ENCODE results near the gene SULT4A1.

SULT4A1 gene

GRCh38 chr22:43859621-43860020 is 2.7 kb downstream of the SULT4A1 start:
- no peak for DNase-seq

- no peak for DNase-seq
Observed at GRCh38 chr22:43859176-43859575, 3.1 kb downstream of the SULT4A1 start.

DNA sequence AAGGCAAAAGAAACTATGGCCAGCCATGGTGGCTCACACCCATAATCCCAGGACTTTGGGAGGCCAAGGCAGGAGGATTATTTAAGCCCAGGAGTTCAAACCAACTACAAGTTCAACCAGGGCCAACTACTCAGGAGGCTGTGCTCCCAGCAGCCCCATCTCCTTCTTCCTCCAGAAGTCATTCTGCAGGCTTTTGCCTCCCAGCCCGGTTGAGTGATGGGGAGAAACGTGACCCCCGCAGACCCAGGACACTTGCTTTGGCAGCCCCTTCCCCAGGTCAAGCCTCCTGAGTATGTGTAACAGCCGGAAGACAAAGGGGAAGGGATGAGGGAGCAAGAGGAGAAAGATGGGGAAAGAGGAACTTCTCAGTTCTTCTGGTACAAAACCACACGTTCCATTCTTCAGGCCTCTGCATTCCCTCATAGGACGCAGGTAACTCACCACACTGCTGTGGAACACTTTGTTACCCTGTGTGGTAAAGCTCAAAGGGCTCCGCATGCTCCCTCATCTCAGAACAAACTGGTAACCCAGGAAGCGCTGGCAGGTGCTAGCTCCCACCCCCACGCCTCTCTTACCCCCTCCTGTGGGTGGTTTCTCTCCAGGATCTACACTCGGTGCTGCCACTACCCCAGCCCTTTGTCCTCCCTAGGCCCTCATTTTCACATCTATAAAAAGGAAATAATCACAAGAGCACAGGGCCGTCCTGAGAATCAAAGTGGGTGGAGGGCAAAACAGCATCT is 4.0 kb downstream of the SULT4A1 start:
- DNase-seq = no peak

DNA sequence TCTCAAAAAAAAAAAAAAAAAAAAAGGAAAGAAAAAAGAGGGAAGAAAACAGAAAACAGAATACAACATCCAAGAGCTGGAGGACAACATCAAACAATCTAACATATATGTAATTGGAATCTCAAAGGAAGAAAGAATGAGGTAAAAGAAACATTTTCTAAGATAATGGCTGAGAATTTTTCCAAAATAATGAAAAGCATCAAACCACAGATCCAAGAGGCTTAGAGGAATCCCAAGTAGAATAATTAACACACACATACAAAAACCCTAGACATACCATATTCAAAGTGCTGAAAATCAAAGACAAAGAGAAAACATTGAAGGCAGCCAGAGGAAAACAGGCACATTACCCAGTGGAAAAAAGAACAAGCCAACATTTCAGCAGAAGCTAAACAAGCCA is 4.9 kb downstream of the SULT4A1 start:
- DNase-seq = no peak

DNA sequence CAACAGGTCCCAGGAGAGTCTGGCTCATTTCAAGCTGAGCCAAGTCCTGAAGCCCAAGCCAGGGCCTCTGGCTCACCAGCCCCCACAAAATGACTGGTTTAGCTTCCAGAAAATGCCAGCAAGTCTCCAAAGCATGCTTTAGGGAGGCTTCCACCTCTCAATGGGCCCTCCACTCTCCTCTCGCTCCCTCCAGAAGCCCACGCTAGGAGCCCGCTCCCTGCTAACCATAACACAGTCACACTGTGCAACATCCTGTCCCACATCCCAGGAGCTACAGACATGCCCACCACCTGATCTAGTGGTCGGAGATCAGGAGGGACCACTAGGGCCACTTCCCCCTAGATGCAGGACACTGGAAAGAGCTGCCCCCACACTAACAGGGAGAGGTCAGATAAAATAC is 6.9 kb downstream of the SULT4A1 start:
- DNase-seq = no peak

DNA sequence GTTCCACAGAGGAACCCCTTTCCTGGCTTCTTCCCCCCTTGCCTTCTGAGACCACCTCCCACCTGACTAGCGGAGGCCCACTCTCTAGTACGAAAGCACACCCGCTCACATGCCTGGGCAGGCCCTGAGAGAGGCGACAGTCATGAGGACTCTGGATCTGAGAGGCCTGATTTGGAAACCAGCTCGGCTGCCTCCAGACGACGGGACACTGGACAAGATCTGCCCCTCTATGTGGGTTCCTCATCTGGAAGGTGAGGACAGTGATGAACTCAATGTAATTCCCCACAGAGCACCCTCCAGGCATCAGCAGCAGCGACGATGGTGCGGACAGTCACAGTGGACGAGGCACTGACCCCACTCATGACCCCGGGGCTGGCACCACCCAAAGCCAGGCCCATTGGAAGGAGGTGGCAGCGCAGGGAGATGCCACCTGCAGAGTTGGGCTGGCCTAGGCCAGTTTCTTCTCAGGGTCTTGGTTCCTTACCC is 7.5 kb downstream of the SULT4A1 start:
- DNase-seq = no peak

GRCh38 chr22:43854121-43854785 is 8.1 kb downstream of the SULT4A1 start:
- no peak for DNase-seq

GRCh38 chr22:43853328-43853931 is 8.9 kb downstream of the SULT4A1 start:
- no peak for DNase-seq

DNA sequence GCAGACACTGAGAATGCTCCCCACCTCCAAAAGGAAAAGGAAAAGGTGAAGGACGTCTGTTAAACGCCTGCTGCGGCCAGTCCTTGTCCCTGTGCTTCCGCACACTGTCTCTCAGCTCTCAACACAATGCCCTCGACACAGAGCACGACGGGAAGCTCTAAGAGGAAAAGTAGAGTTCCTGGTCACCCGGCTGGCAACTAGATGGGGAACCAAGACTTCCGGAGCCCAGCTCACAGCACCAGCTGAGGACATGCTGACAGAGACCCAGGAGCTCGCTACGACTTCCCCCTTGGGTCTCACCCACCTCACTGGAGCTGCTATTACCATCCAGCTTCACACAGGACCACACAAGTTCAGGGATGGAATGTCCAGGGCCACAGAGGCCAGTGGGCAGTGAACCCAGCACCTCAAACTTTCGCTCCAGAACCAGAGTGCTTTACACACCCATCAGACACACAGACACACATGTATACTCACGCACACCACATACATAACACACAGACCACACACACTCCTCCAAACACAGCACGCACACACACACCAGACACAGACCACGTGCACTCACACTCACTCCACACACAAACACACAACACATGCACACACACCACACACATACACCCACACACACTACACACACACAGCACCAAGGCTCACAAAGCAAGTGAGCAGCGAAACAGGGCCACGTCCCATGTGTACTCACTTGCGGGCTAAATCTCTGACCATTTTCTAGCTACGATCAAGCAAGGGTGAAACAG is 9.6 kb downstream of the SULT4A1 start:
- DNase-seq = no peak

DNA sequence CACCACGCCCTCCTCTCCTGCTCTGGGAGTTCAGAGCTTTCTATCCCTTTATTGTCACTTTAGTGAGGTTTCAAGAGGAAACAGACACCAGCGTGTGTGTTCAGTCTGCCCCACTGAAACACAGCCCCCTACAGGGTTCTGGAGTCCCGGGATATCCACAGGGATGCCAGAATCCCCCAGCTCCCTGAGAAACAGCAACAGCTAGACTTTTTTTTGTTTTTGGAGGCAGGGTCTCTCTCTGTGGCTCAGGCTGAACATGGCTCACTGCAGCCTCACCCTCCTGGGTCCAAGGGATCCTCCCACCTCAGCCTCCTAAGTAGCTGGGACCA is 10.4 kb downstream of the SULT4A1 start:
- DNase-seq = no peak

DNA sequence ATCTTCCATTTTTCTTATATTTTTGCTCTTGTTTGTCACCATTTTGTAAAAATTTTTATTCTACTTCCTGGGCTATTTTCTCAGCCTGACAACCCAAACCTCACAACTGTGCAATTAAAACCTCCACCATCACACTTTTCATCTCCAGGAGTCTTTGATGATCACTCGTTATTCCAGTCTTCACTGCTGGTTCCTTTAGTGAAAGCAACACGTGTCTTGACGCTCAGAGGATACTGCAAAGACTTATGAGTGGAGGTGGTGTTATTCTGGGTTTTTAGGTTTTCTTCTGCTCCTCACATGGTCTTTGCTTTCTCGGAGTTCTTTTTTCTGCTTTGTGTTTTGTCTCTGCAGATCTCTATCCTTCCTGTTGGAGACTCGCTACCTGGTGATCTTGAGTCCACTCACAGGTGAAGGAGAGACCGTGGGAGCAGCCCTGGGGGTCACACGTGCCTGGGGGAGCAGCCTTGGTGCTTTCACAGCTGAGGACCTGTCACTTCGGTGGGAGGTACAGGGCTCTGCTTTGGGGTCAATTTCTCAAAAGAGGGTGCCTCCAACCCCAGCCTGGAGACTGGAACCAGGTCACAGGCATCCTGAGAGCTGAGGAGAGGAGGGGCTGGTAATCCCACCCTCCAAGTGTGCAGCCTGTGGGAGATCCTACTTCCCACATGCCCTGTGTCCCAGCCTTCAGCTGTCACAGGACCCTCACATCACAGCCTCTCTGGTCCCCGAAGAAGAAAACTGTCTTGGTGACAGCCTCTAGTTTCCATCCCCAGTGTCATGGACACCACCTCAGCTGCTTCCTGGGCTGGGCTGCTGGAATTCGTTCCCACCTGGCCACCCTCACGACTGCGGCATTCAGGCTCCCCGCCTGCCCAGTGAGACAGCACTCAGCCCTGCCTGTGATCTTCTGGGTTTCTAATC is 11.0 kb downstream of the SULT4A1 start:
- no peak for DNase-seq

DNA sequence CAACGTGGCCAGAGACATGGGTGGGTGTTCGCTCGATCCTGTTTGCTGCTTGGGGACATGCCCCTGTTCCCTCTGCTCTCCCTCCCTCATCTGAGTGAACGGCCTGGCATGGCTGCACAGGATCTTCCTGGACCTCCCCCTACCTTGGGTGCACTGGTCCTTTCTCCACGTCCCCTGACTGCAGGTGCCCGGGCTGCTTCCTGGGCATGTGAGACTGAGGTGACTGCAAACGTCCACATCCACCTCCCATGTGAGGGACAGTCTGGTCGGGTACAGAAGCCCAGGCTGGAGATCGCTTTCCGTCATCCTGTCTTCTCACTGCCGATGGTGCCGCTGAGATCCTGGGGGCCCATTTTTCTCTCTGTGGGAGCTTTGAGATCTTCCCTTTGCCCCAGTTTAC is 11.8 kb downstream of the SULT4A1 start:
- no peak for DNase-seq

DNA sequence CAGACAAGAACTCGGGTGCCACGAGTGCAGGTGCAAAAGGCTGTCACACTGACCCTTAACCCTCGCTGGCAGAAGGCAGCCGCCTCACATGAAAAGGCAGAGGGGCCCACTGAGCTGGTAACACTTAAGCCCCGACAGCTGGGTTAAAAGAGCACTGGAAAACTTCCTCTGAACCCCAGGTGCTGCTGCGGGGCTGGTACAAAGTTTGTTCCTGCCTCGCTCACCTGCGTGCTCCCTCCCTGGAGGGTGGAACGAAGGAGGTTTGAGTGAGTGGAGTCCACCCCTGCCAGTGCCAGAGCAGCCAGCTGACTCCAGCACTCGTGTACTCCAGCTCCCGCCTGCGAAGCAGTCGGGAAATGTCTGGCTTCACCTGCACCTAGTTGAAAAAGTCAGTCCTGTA is 12.6 kb downstream of the SULT4A1 start:
- no peak for DNase-seq

DNA sequence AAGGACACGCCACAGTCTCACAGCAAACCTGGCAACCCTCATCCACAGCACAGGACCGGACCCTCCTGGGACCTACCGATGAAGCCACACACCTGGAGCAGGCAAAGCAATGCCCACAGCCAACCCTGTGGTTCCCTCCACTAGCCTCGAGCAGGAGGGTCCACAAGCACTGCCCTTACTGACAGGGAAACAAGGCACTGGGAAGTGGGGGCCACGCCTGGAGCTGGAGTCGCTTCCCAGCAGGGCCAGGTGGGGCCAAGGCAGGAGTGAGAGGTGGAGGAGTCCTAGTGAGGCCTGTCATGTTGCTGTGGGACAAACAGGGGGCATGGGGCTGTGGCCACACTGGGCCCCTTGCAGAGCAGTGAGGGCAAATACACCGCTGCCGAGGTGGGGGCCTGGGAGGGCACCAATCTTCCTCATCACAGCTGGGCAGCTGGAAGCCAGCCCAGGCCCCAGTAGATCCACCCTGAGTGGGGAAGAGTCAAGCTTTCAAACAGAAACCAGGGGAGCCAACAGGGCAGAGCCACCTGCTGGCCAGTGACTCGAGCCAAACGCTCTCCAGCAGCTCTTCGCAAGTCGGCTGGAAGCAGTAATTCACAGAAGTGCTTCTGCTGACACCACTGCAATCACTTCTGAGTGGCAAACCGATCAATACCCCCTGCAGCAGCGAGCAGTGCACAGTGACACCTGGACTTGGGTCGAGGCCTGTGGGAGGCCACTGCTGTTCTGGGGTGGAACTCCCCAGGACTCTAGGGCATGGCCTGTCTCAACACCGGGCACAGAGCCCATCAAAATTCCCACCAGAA is 13.7 kb downstream of the SULT4A1 start:
- peak; percentile 37 for DNase-seq

DNA sequence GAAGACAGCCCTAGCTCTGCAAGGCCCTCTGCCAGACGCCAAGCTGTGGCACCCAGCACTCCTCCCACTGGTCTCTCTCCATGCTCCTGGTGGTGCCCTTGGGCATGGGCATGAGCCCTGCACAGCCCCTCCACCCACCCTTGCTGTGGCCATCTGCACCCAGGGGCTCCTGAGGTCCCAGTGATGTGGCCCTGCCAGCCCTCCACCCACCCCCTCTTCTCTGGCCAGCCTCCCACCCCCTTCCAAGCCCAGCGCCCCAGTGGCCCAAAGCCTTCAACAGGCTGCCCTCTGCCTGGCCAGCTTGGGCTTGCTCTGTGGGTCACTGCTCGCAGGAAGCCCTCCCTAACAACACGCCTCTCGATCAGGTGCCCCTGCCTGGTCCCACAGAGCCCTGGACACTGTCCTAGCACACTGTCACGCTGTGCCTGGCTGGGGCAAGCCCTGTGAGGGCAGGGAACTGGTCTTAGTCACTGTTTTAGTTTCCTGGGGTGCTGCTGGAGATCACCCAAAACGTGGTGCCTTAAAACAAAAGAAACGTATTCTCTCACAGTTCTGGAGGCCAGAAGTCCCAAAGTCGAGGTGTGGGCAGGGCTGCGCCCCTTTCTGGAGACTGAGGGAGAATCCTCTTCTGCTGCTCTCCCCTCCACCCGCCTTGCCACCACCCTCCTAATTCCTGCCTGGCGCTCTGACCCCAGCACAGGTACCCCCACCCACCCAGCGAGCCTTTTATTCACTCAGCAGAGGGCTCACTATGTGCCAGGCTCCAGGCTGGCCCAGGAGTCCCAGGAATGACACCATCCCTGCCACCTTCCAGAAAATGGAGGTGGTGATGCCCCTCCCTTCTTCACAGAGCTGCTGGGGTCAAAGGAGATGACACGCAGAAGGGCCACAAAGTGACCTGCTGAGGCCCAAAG is 14.7 kb downstream of the SULT4A1 start:
- no peak for DNase-seq

- no peak for DNase-seq
Observed at GRCh38 chr22:43846966-43847365, 15.3 kb downstream of the SULT4A1 start.

GRCh38 chr22:43845981-43846380 is 16.3 kb downstream of the SULT4A1 start:
- DNase-seq = no peak

DNA sequence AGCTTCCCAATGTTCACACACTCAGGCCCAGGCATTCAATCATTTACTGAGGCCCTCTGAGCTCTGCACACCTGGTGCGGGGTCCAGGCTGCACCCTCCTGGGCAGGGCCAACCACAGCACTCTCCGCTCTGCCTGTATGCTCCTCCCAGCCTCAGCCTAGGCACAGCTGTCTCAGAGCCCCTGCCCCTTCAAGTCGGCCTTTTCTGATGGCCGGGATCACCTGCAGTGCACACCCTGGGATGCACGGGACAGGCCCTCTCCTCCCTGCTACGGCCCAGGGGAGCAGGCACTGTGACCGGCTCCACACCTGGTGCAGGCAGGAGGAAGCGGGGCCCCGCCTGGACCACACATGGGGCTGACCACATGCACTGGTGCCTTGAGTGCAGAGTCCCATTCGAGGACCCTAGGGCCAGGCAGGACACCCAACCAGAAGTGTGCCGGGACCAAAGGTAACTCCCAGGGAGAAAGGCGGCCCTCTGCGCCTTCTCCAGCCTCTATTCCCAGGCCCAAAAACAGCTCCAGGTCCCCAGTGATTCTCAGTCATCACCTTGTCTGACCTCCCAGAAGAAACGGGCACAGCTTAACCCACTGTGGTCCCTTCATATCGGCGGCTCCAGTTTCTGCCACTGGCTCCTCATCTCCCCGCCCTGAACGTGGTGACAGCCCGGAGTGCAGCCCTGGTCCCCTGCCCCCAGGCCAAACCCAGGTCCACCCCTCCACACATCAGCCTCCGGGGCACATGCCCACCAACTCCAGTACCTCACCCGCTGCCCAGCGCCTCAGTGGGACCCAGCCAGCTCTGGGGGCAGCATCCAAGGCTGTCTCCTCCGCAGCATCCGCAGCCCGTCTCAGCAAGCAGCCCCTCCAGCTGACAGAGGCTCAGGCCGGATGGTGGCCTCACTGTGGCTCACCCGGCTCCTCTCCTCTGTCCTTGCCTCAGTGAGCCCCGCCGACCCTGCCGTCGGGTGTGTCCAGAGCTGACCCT is 17.5 kb downstream of the SULT4A1 start:
- no peak for DNase-seq

Data from NCI-H1092 treated with DMSO at 0.1 percent for 48 hours (cell line).